Measurements from ENCODE around the gene C1QL4. TPM values are rescaled to one million over a fixed set of nuclear protein-coding genes. Genes with fewer than 3 reads are reported as not detected.
"Not testable (repeated sequence)": the region's sequence is repeated elsewhere in the genome, so short reads cannot be mapped to it uniquely, and the experiment has no call there.

C1QL4 gene
- 0.41 and 1.0 TPM in 2 replicates for total RNA-seq (2021)
- Bru-seq, nascent RNA: not detected
- BruChase-seq, experiment 1, labeled RNA remaining after a 2-hour chase: percentile 17 among the genes with signal in this experiment
- BruChase-seq, experiment 2, labeled RNA remaining after a 6-hour chase: percentile 25 among the genes with signal in this experiment
- long read RNA-seq, partial matches to known transcripts: 0 of 2 reads
- long read RNA-seq, other reads (novel, unspliced or antisense): 0 of 2 reads

- Histone ChIP-seq H3K27ac (ENCODE audit: low read depth, low read length, poor library complexity, severe bottlenecking) (no peak within 1 kb of the TSS), H3K4me3 (ENCODE audit: low read depth, low read length, poor library complexity, severe bottlenecking) (peak within 1 kb of the TSS; percentile 56), H3K36me3 (ENCODE audit: insufficient read depth, low read length, poor library complexity, severe bottlenecking) (no peaks in the 10 kb centered on the region), H3K9me3 (ENCODE audit: low read depth, low read length, poor library complexity, severe bottlenecking) (no peaks in the 10 kb centered on the region), H3K4me1 (ENCODE audit: insufficient read depth, low read length, poor library complexity, severe bottlenecking) (peaks cover 11% of the 10 kb centered on the region), H3K27me3 (replicated peaks; ENCODE audit: insufficient read depth, low read depth, low read length, poor library complexity) (no peaks in the 10 kb centered on the region)
- ChIA-PET CTCF (interaction anchor here (0.6 to 2.6 kb wide), 6 partner anchors 10 to 187 kb away, joined by 3 to 14 read pairs (median 10); partner anchors contain the start of genes DNAJC22 and TROAP), POLR2A (ENCODE audit: low non-redundant PET) (no interaction called here)
- peak; percentile 90 for DNase-seq (ENCODE audit: low spot score)
- intact Hi-C loops (cut with micrococcal nuclease; ENCODE audit: unreplicated experiment): no loop called here
- TF ChIP-seq EZH2 (IDR thresholded peaks at IDR 0.05; ENCODE audit: borderline replicate concordance, low read depth, low read length, poor library complexity, severe bottlenecking) (no peak), CTCF (conservative IDR thresholded peaks at IDR 0.05; ENCODE audit: low read depth, low read length) (peak; percentile 97)
- no TSS peak for BruUV-seq (replicated peaks)
Observed at GRCh38 chr12:49336645-49337584, at the start of gene C1QL4. Gene C1QL4 (minus strand): TSS chr12:49337188. CDS start chr12:49336477, 711 bp downstream.

GRCh38 chr12:49380184-49380583, 43.2 kb upstream of the C1QL4 start:
- H3K36me3 ChIP-seq (ENCODE audit: insufficient read depth, low read length, poor library complexity, severe bottlenecking); POLR2A ChIA-PET (ENCODE audit: low non-redundant PET); CTCF ChIA-PET; BruUV-seq (replicated peaks); H3K4me3 ChIP-seq (ENCODE audit: low read depth, low read length, poor library complexity, severe bottlenecking); DNase-seq (ENCODE audit: low spot score); H3K9me3 ChIP-seq (ENCODE audit: low read depth, low read length, poor library complexity, severe bottlenecking); H3K27me3 ChIP-seq (replicated peaks; ENCODE audit: insufficient read depth, low read depth, low read length, poor library complexity); H3K27ac ChIP-seq (ENCODE audit: low read depth, low read length, poor library complexity, severe bottlenecking); H3K4me1 ChIP-seq (ENCODE audit: insufficient read depth, low read length, poor library complexity, severe bottlenecking); intact Hi-C loops (cut with micrococcal nuclease; ENCODE audit: unreplicated experiment): not testable (repeated sequence)

GRCh38 chr12:49377386-49377785, 40.4 kb upstream of the C1QL4 start:
- BruUV-seq (replicated peaks): no TSS peak
- H3K4me1 ChIP-seq (ENCODE audit: insufficient read depth, low read length, poor library complexity, severe bottlenecking): no peaks in the 10 kb centered on the region
- peaks cover 4% of the 10 kb centered on the region for H3K36me3 ChIP-seq (ENCODE audit: insufficient read depth, low read length, poor library complexity, severe bottlenecking)
- H3K27ac ChIP-seq (ENCODE audit: low read depth, low read length, poor library complexity, severe bottlenecking): no peak overlapping the region
- no peaks in the 10 kb centered on the region for H3K27me3 ChIP-seq (replicated peaks; ENCODE audit: insufficient read depth, low read depth, low read length, poor library complexity)
- TF ChIP-seq EZH2 (IDR thresholded peaks at IDR 0.05; ENCODE audit: borderline replicate concordance, low read depth, low read length, poor library complexity, severe bottlenecking) (no peak), CTCF (conservative IDR thresholded peaks at IDR 0.05; ENCODE audit: low read depth, low read length) (no peak)
- ChIA-PET POLR2A (ENCODE audit: low non-redundant PET) (no interaction called here), CTCF (no interaction called here)
- intact Hi-C loops (cut with micrococcal nuclease; ENCODE audit: unreplicated experiment): no loop called here
- no peaks in the 10 kb centered on the region for H3K9me3 ChIP-seq (ENCODE audit: low read depth, low read length, poor library complexity, severe bottlenecking)
- no peak for DNase-seq (ENCODE audit: low spot score)
- H3K4me3 ChIP-seq (ENCODE audit: low read depth, low read length, poor library complexity, severe bottlenecking): no peak overlapping the region

Measured in A673 (cell line).